GM20431 (cell line): ENCODE data around the gene TM9SF4.
"Not testable (repeated sequence)": the region's sequence is repeated elsewhere in the genome, so short reads cannot be mapped to it uniquely, and the experiment has no call there.

ENCODE experiments used
- in situ Hi-C: fragments of 300-500 bp; cut with MseI, MboI; formaldehyde crosslinking; loops from one replicate; pipeline ENCODE4 v1.15.0; 2020; ENCODE audit warnings: low sequenced_read_pairs; ENCODE audit not compliant: unreplicated experiment

Gene TM9SF4

GRCh38 chr20:32184961-32185603 lies 75.6 kb downstream of the TM9SF4 start:
- in situ Hi-C loops = no loop called here

- in situ Hi-C loops = no loop called here
Measured at GRCh38 chr20:32186506-32186905, 77.0 kb downstream of the TM9SF4 start.

GRCh38 chr20:32188376-32189122 lies 79.0 kb downstream of the TM9SF4 start:
- in situ Hi-C loops = no loop called here

GRCh38 chr20:32189123-32189410 lies 79.6 kb downstream of the TM9SF4 start:
- in situ Hi-C loops = no loop called here

- in situ Hi-C loops = no loop called here
Measured at GRCh38 chr20:32189691-32190615, 80.4 kb downstream of the TM9SF4 start.

- in situ Hi-C loops = no loop called here
Measured at GRCh38 chr20:32190616-32191415, 81.3 kb downstream of the TM9SF4 start.

- in situ Hi-C loops = no loop called here
Measured at GRCh38 chr20:32191422-32191821, 81.9 kb downstream of the TM9SF4 start.

- in situ Hi-C loops = no loop called here
Measured at GRCh38 chr20:32191873-32192272, 82.4 kb downstream of the TM9SF4 start.

- in situ Hi-C loops = no loop called here
Measured at GRCh38 chr20:32192698-32193097, 83.2 kb downstream of the TM9SF4 start.

- in situ Hi-C loops = not testable (repeated sequence)
Measured at GRCh38 chr20:32193336-32193735, 83.8 kb downstream of the TM9SF4 start.

GRCh38 chr20:32193996-32194395 lies 84.5 kb downstream of the TM9SF4 start:
- in situ Hi-C loops = no loop called here

- in situ Hi-C loops = no loop called here
Measured at GRCh38 chr20:32195581-32195980, 86.1 kb downstream of the TM9SF4 start.

GRCh38 chr20:32196613-32197012 lies 87.1 kb downstream of the TM9SF4 start:
- in situ Hi-C loops = not testable (repeated sequence)

- in situ Hi-C loops = not testable (repeated sequence)
Measured at GRCh38 chr20:32197136-32197535, 87.6 kb downstream of the TM9SF4 start.

- in situ Hi-C loops = no loop called here
Measured at GRCh38 chr20:32199006-32199405, 89.5 kb downstream of the TM9SF4 start.

GRCh38 chr20:32201296-32201976 lies 91.9 kb downstream of the TM9SF4 start:
- in situ Hi-C loops = no loop called here

- in situ Hi-C loops = no loop called here
Measured at GRCh38 chr20:32201977-32202363, 92.5 kb downstream of the TM9SF4 start.

GRCh38 chr20:32203356-32204204 lies 94.1 kb downstream of the TM9SF4 start:
- in situ Hi-C loops = no loop called here
